Thymus (tissue), 11 donors: ENCODE results near the gene C1orf35. TPM values are rescaled to one million over a fixed set of nuclear protein-coding genes. Genes with fewer than 3 reads are reported as not detected.
A peak's percentile ranks its signal among the peaks of the same experiment; 100 is the strongest.

ENCODE experiments used
- DNase-seq, 9 donors: peaks; one replicate each; pipeline ENCODE4 v3.0.0-alpha.2; 2013; ENCODE audit warnings: low spot score in 9 of 9, low read depth in 6 of 9, missing footprints in 1 of 9
- H3K27ac ChIP-seq, 2 donors: one replicate each; pipeline ENCODE4 v1.5.1; 2013; ENCODE audit warnings: control low read depth in 1 of 2, low read depth in 1 of 2, low read length in 1 of 2, mild to moderate bottlenecking in 1 of 2, moderate library complexity in 1 of 2
- H3K27me3 ChIP-seq, 2 donors: one replicate each; pipeline ENCODE4 v1.5.1; 2013; ENCODE audit warnings: low read length in 1 of 2; ENCODE audit not compliant: control insufficient read depth in 2 of 2, insufficient read depth in 1 of 2
- H3K36me3 ChIP-seq, 2 donors: one replicate each; pipeline ENCODE4 v1.5.1; 2013; ENCODE audit warnings: low read length in 1 of 2, mild to moderate bottlenecking in 1 of 2, moderate library complexity in 1 of 2; ENCODE audit not compliant: control insufficient read depth in 2 of 2, insufficient read depth in 2 of 2
- H3K4me1 ChIP-seq, 2 donors: one replicate each; pipeline ENCODE4 v1.5.1; 2013; ENCODE audit warnings: low read length in 2 of 2; ENCODE audit not compliant: control insufficient read depth in 2 of 2, insufficient read depth in 2 of 2
- H3K4me3 ChIP-seq, 2 donors: one replicate each; pipeline ENCODE4 v1.5.1; 2013; ENCODE audit warnings: low read length in 2 of 2, control low read depth in 1 of 2, mild to moderate bottlenecking in 1 of 2
- H3K9me3 ChIP-seq, 2 donors: one replicate each; pipeline ENCODE4 v1.5.1; 2013; ENCODE audit warnings: low read length in 1 of 2, mild to moderate bottlenecking in 1 of 2; ENCODE audit not compliant: control insufficient read depth in 2 of 2, insufficient read depth in 1 of 2
- WGBS: extraction: QIAGEN DNeasy Blood & Tissue Kit; methylation state at CpG from one replicate; pipeline ENCODE4 v1.1.7; 2013; 5-methylcytosine and 5-hydroxymethylcytosine counted together
- polyA plus RNA-seq: library from polyadenylated mRNA; stranded (reverse); fragments of 200-250 nt; gene quantifications from one replicate; pipeline ENCODE4 v1.2.3, GENCODE V29; 2013
- total RNA-seq: library from RNA; stranded (reverse); fragments of 120-200 nt; gene quantifications from one replicate; pipeline ENCODE4 v1.2.4, GENCODE V29; 2013
- donor health status: healthy.

The C1orf35 gene
- total and polyA plus RNA-seq, 2 donors = 17.5 to 26.1 TPM

GRCh38 chr1:228148935-228149405 lies 45.8 kb upstream of the C1orf35 start:
- WGBS = 94% methylated on average over 8 of the region's 8 CpGs
- Histone ChIP-seq H3K9me3 (no peaks in the 10 kb centered on the region), H3K27ac (no peak overlapping the region), H3K4me1 (peaks cover 18 to 66% of the 10 kb centered on the region in 2 donors), H3K4me3 (no peak overlapping the region), H3K36me3 (peaks cover 61 to 79% of the 10 kb centered on the region in 2 donors), H3K27me3 (no peaks in the 10 kb centered on the region)
- DNase-seq = no peak

GRCh38 chr1:228148196-228148861 lies 45.2 kb upstream of the C1orf35 start:
- WGBS = 92% methylated on average over 18 of the region's 18 CpGs
- Histone ChIP-seq H3K4me1 (peaks cover 22 to 69% of the 10 kb centered on the region in 2 donors), H3K27ac (no peak overlapping the region), H3K9me3 (no peaks in the 10 kb centered on the region), H3K36me3 (peaks cover 61 to 80% of the 10 kb centered on the region in 2 donors), H3K27me3 (no peaks in the 10 kb centered on the region), H3K4me3 (no peak overlapping the region)
- no peak for DNase-seq

GRCh38 chr1:228147768-228148167 lies 44.6 kb upstream of the C1orf35 start:
- DNase-seq = no peak
- Histone ChIP-seq H3K27ac (no peak overlapping the region), H3K4me1 (peaks cover 27 to 75% of the 10 kb centered on the region in 2 donors), H3K4me3 (no peak overlapping the region), H3K36me3 (peaks cover 61 to 78% of the 10 kb centered on the region in 2 donors), H3K27me3 (no peaks in the 10 kb centered on the region), H3K9me3 (peaks cover 0 to 4% of the 10 kb centered on the region in 2 donors)
- 98% methylated on average over 4 of the region's 4 CpGs for WGBS

GRCh38 chr1:228147151-228147693 lies 44.1 kb upstream of the C1orf35 start:
- Histone ChIP-seq H3K4me1 (peaks cover 31 to 80% of the 10 kb centered on the region in 2 donors), H3K27me3 (no peaks in the 10 kb centered on the region), H3K9me3 (peaks cover 0 to 9% of the 10 kb centered on the region in 2 donors), H3K4me3 (no peak overlapping the region), H3K36me3 (peaks cover 61 to 79% of the 10 kb centered on the region in 2 donors), H3K27ac (no peak overlapping the region)
- WGBS = 98% methylated on average over 20 of the region's 20 CpGs
- DNase-seq = no peak

GRCh38 chr1:228146417-228147150 lies 43.5 kb upstream of the C1orf35 start:
- H3K27ac ChIP-seq = no peak overlapping the region
- H3K4me3 ChIP-seq = no peak overlapping the region
- peaks cover 38 to 82% of the 10 kb centered on the region in 2 donors for H3K4me1 ChIP-seq
- WGBS = 98% methylated on average over 18 of the region's 18 CpGs
- DNase-seq = no peak
- H3K36me3 ChIP-seq = peaks cover 55 to 80% of the 10 kb centered on the region in 2 donors
- H3K27me3 ChIP-seq = no peaks in the 10 kb centered on the region
- H3K9me3 ChIP-seq = peaks cover 0 to 14% of the 10 kb centered on the region in 2 donors

- peaks cover 40 to 80% of the 10 kb centered on the region in 2 donors for H3K4me1 ChIP-seq
- no peak overlapping the region for H3K27ac ChIP-seq
- H3K4me3 ChIP-seq = no peak overlapping the region
- 98% methylated on average over 31 of the region's 31 CpGs for WGBS
- peaks cover 53 to 77% of the 10 kb centered on the region in 2 donors for H3K36me3 ChIP-seq
- no peaks in the 10 kb centered on the region for H3K27me3 ChIP-seq
- no peak for DNase-seq
- peaks cover 0 to 14% of the 10 kb centered on the region in 2 donors for H3K9me3 ChIP-seq
Measured at GRCh38 chr1:228145463-228146416, 42.6 kb upstream of the C1orf35 start.

GRCh38 chr1:228144993-228145343 lies 41.8 kb upstream of the C1orf35 start:
- Histone ChIP-seq H3K9me3 (peaks cover 0 to 14% of the 10 kb centered on the region in 2 donors), H3K27ac (peak overlapping the region in 1 of 2 donors; percentile 37), H3K4me3 (no peak overlapping the region), H3K36me3 (peaks cover 49 to 70% of the 10 kb centered on the region in 2 donors), H3K4me1 (peaks cover 38 to 72% of the 10 kb centered on the region in 2 donors), H3K27me3 (no peaks in the 10 kb centered on the region)
- DNase-seq = no peak
- 97% methylated on average over 8 of the region's 8 CpGs for WGBS

- Histone ChIP-seq H3K4me3 (no peak overlapping the region), H3K9me3 (peaks cover 0 to 14% of the 10 kb centered on the region in 2 donors), H3K27me3 (no peaks in the 10 kb centered on the region), H3K27ac (peak overlapping the region in 1 of 2 donors; percentile 55), H3K4me1 (peaks cover 38 to 69% of the 10 kb centered on the region in 2 donors), H3K36me3 (peaks cover 43 to 64% of the 10 kb centered on the region in 2 donors)
- WGBS = 65% methylated on average over 16 of the region's 16 CpGs
- DNase-seq = peak in 2 of 9 donors; percentile 44 to 67
Measured at GRCh38 chr1:228144193-228144992, 41.3 kb upstream of the C1orf35 start.
